OCI-LY1 (cell line): Measurements from ENCODE around the gene SLC35F3.

Experiments
- H2AFZ ChIP-seq: fragments of 200-600 bp; sonication (generic), shearing (Covaris generic); 2 replicates; pipeline ENCODE4 v1.6.0; 2014; ENCODE audit warnings: antibody characterized with exemption, mild to moderate bottlenecking, low read length
- H3F3A ChIP-seq: fragments of 200-600 bp; sonication (generic), shearing (Covaris generic); 2 replicates; pipeline ENCODE4 v1.6.0; 2014; ENCODE audit warnings: mild to moderate bottlenecking, antibody characterized with exemption, low read length, moderate library complexity; ENCODE audit not compliant: insufficient read depth
- H3K27ac ChIP-seq: fragments of 200-600 bp; sonication (generic); 2 replicates; pipeline ENCODE4 v1.5.1; 2014; ENCODE audit warnings: low read length, mixed run types, mild to moderate bottlenecking, low read depth; ENCODE audit not compliant: poor library complexity, severe bottlenecking
- H3K27me3 ChIP-seq: fragments of 200-600 bp; sonication (generic); 2 replicates; pipeline ENCODE4 v1.6.0; 2014; ENCODE audit warnings: antibody characterized with exemption, mild to moderate bottlenecking, low read length, moderate library complexity; ENCODE audit not compliant: insufficient read depth
- H3K36me3 ChIP-seq: fragments of 200-600 bp; sonication (generic); 2 replicates; pipeline ENCODE4 v1.6.1; 2014; ENCODE audit warnings: mild to moderate bottlenecking, antibody characterized with exemption, low read length, moderate library complexity, mixed read lengths; ENCODE audit not compliant: insufficient read depth
- H3K4me1 ChIP-seq: fragments of 200-600 bp; sonication (generic); 2 replicates; pipeline ENCODE4 v1.5.1; 2014; ENCODE audit warnings: mild to moderate bottlenecking, low read length, moderate library complexity; ENCODE audit not compliant: insufficient read depth, severe bottlenecking
- H3K4me2 ChIP-seq: fragments of 200-600 bp; sonication (generic), shearing (Covaris generic); 2 replicates; pipeline ENCODE4 v1.6.1; 2014; ENCODE audit warnings: low read length
- H3K4me3 ChIP-seq: fragments of 200-600 bp; sonication (generic); 2 replicates; pipeline ENCODE4 v1.5.1; 2014; ENCODE audit warnings: low read length, low read depth, mild to moderate bottlenecking, mixed read lengths; ENCODE audit not compliant: poor library complexity, severe bottlenecking
- H3K79me2 ChIP-seq: fragments of 200-600 bp; shearing (Covaris generic); 2 replicates; pipeline ENCODE4 v1.6.1; 2016; ENCODE audit warnings: mixed run types, low read length, mixed read lengths; ENCODE audit not compliant: insufficient read depth
- H3K9ac ChIP-seq: fragments of 200-600 bp; sonication (generic), shearing (Covaris generic); 2 replicates; pipeline ENCODE4 v1.6.1; 2014; ENCODE audit warnings: mild to moderate bottlenecking, low read length, mixed read lengths
- H3K9me2 ChIP-seq: fragments of 200-600 bp; sonication (generic), shearing (Covaris generic); 2 replicates; pipeline ENCODE4 v1.6.1; 2014; ENCODE audit warnings: low read depth, mild to moderate bottlenecking, low read length, mixed read lengths
- H3K9me3 ChIP-seq: fragments of 200-600 bp; shearing (Covaris generic); 2 replicates; pipeline ENCODE4 v1.6.1; 2014; ENCODE audit warnings: low read length, mixed read lengths
- H4K20me1 ChIP-seq: fragments of 200-600 bp; sonication (generic), shearing (Covaris generic); 2 replicates; pipeline ENCODE4 v1.6.0; 2016; ENCODE audit warnings: mild to moderate bottlenecking, low read length; ENCODE audit not compliant: insufficient read depth
- EZH2 ChIP-seq: fragments of 200-600 bp; sonication (generic), shearing (Covaris generic); IDR thresholded peaks from 2 replicates; pipeline ENCODE4 v1.8.0; 2017; ENCODE audit warnings: borderline replicate concordance, mixed run types, mild to moderate bottlenecking, antibody characterized with exemption, low read length, moderate library complexity, mixed read lengths
- TF ChIP-seq, protein P1 (sequence below): fragments of 200-600 bp; sonication (generic), shearing (Covaris generic); IDR thresholded peaks from 2 replicates; pipeline ENCODE4 v1.5.1; 2017; ENCODE audit warnings: mild to moderate bottlenecking, antibody characterized with exemption, low read length, moderate library complexity, mixed read lengths

SLC35F3 gene

GRCh38 chr1:234307726-234308125 lies 403.2 kb downstream of the SLC35F3 start:
- Histone ChIP-seq H3K27ac (no peak overlapping the region), H3F3A (no peaks in the 10 kb centered on the region), H3K79me2 (no peaks in the 10 kb centered on the region), H3K9me3 (no peaks in the 10 kb centered on the region), H3K4me1 (peaks cover 5% of the 10 kb centered on the region), H4K20me1 (no peaks in the 10 kb centered on the region), H3K27me3 (no peaks in the 10 kb centered on the region; the same call in 1 of the 2 replicates), H3K9me2 (no peaks in the 10 kb centered on the region), H2AFZ (no peak overlapping the region), H3K36me3 (no peaks in the 10 kb centered on the region), H3K4me2 (no peak overlapping the region), H3K9ac (no peak overlapping the region), H3K4me3 (no peak overlapping the region)
- TF ChIP-seq, protein P1, sequence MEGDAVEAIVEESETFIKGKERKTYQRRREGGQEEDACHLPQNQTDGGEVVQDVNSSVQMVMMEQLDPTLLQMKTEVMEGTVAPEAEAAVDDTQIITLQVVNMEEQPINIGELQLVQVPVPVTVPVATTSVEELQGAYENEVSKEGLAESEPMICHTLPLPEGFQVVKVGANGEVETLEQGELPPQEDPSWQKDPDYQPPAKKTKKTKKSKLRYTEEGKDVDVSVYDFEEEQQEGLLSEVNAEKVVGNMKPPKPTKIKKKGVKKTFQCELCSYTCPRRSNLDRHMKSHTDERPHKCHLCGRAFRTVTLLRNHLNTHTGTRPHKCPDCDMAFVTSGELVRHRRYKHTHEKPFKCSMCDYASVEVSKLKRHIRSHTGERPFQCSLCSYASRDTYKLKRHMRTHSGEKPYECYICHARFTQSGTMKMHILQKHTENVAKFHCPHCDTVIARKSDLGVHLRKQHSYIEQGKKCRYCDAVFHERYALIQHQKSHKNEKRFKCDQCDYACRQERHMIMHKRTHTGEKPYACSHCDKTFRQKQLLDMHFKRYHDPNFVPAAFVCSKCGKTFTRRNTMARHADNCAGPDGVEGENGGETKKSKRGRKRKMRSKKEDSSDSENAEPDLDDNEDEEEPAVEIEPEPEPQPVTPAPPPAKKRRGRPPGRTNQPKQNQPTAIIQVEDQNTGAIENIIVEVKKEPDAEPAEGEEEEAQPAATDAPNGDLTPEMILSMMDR, result no peak
- no peak for TF ChIP-seq EZH2

DNA sequence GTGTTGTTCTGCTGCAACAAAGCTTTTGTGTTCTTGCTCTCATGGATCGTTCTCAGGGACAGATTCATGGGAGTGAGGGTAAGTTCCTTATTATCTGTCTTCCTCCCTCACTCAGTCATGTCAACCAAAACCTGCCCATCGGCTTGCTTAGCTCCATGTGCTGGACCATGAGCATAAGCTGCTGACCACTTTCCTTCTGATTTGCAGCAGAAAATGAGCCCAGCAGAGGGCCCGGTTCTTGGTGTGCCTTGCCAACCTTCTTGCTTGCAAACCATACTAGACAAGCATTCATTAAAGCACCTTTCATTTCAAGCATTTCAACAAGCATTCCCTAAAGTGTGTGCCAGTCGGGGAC lies 404.7 kb downstream of the SLC35F3 start:
- Histone ChIP-seq H3K4me1 (peaks cover 5% of the 10 kb centered on the region), H3K9me2 (no peaks in the 10 kb centered on the region), H3K79me2 (no peaks in the 10 kb centered on the region), H3K27ac (no peak overlapping the region), H3K4me2 (no peak overlapping the region), H4K20me1 (no peaks in the 10 kb centered on the region), H3K9ac (no peak overlapping the region), H3K36me3 (no peaks in the 10 kb centered on the region), H3K4me3 (no peak overlapping the region), H3F3A (no peaks in the 10 kb centered on the region), H3K9me3 (no peaks in the 10 kb centered on the region), H2AFZ (no peak overlapping the region), H3K27me3 (no peaks in the 10 kb centered on the region; the same call in 1 of the 2 replicates)
- no peak for TF ChIP-seq EZH2
- TF ChIP-seq, protein P1, result no peak

- H3K27ac ChIP-seq, result no peak overlapping the region
- no peaks in the 10 kb centered on the region for H3K9me3 ChIP-seq
- H3K4me3 ChIP-seq, result no peak overlapping the region
- no peaks in the 10 kb centered on the region for H3K9me2 ChIP-seq
- H2AFZ ChIP-seq, result no peak overlapping the region
- no peaks in the 10 kb centered on the region for H4K20me1 ChIP-seq
- no peaks in the 10 kb centered on the region; the same call in 1 of the 2 replicates for H3K27me3 ChIP-seq
- H3K4me1 ChIP-seq, result peaks cover 5% of the 10 kb centered on the region
- TF ChIP-seq, protein P1, result peak; percentile 91
- TF ChIP-seq EZH2, result no peak
- H3K4me2 ChIP-seq, result peak overlapping the region; percentile 52
- H3K79me2 ChIP-seq, result no peaks in the 10 kb centered on the region
- no peak overlapping the region for H3K9ac ChIP-seq
- no peaks in the 10 kb centered on the region for H3F3A ChIP-seq
- H3K36me3 ChIP-seq, result no peaks in the 10 kb centered on the region
Observed at GRCh38 chr1:234309598-234310459, 405.4 kb downstream of the SLC35F3 start.
